NCI-H82 treated with DMSO at 0.1 percent for 48 hours (cell line): Measurements from ENCODE around the gene UGT2A1.

Experiments used
- DNase-seq: peaks from one replicate; lab custom pipeline; 2025; ENCODE audit not compliant: unreplicated experiment; lab: John Stamatoyannopoulos, UW

UGT2A1 gene

GRCh38 chr4:69591364-69591763 is 61.7 kb downstream of the UGT2A1 start:
- no peak for DNase-seq

GRCh38 chr4:69589884-69590283 is 63.2 kb downstream of the UGT2A1 start:
- no peak for DNase-seq

GRCh38 chr4:69584135-69584534 is 68.9 kb downstream of the UGT2A1 start:
- DNase-seq, result no peak

GRCh38 chr4:69583543-69583942 is 69.5 kb downstream of the UGT2A1 start:
- no peak for DNase-seq

- DNase-seq, result no peak
These were observed 75.8 kb downstream of the UGT2A1 start for GRCh38 chr4:69577245-69577644.

GRCh38 chr4:69576251-69576877 is 76.7 kb downstream of the UGT2A1 start:
- DNase-seq, result no peak

- DNase-seq, result no peak
These were observed 84.3 kb downstream of the UGT2A1 start for GRCh38 chr4:69568787-69569186.

GRCh38 chr4:69563424-69563823 is 89.6 kb downstream of the UGT2A1 start:
- no peak for DNase-seq

GRCh38 chr4:69549651-69550050 is 103.4 kb downstream of the UGT2A1 start:
- no peak for DNase-seq

- DNase-seq, result no peak
These were observed 106.8 kb downstream of the UGT2A1 start for GRCh38 chr4:69546134-69546765.
